IPS DF 6.9 (cell line): ENCODE data around the gene SERPINA1.
"Not testable (repeated sequence)": the region's sequence is repeated elsewhere in the genome, so short reads cannot be mapped to it uniquely, and the experiment has no call there.

ENCODE experiments used
- DNase-seq: peaks from one replicate; pipeline ENCODE4 v3.0.0-alpha.2; 2013; ENCODE audit warnings: low read depth, low spot score
- H3K27ac ChIP-seq: one replicate; pipeline ENCODE4 v1.5.1; 2013; ENCODE audit warnings: low read length, control low read depth
- H3K27me3 ChIP-seq: 2 replicates; pipeline ENCODE4 v1.6.1; 2013; ENCODE audit warnings: mild to moderate bottlenecking, low read length; ENCODE audit not compliant: control insufficient read depth, insufficient read depth
- H3K36me3 ChIP-seq: 2 replicates; pipeline ENCODE4 v1.6.1; 2013; ENCODE audit warnings: low read length; ENCODE audit not compliant: control insufficient read depth, insufficient read depth
- H3K4me1 ChIP-seq: 2 replicates; pipeline ENCODE4 v1.6.1; 2013; ENCODE audit warnings: low read length; ENCODE audit not compliant: control insufficient read depth, insufficient read depth
- H3K4me3 ChIP-seq: 2 replicates; pipeline ENCODE4 v1.5.1; 2013; ENCODE audit warnings: mild to moderate bottlenecking, low read length
- H3K9me3 ChIP-seq: 2 replicates; pipeline ENCODE4 v1.6.1; 2013; ENCODE audit warnings: low read length, inconsistent platforms; ENCODE audit not compliant: control insufficient read depth, insufficient read depth
- WGBS: extraction: QIAGEN DNeasy Blood & Tissue Kit; methylation state at CpG from one replicate; pipeline ENCODE4 v1.1.7; 2013; ENCODE audit warnings: mixed read lengths, missing lambda C conversion rate; ENCODE audit not compliant: insufficient read length, insufficient coverage; 5-methylcytosine and 5-hydroxymethylcytosine counted together

Gene SERPINA1

DNA sequence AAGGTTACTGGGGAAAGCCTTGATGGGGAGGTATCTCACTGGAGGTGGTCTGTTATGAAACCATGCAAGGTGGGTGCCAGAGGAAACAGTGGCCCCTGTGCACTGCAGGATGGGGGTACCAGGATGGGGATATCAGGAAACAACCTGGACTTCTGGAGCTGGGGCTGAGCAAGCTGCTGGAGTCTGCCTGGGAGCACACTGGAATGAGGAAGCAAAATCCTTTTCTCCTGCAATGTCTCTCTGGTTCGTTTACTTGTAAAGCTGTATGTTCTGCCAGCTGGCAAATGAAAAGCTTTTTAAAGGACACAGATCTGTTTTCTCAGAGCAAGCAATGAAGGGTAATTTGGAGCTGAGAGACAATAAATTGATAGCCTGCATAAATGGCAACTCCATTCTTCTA lies 23.2 kb upstream of the SERPINA1 start:
- no peak overlapping the region for H3K4me3 ChIP-seq
- no peak overlapping the region for H3K27ac ChIP-seq
- H3K4me1 ChIP-seq, result no peaks in the 10 kb centered on the region; the same call in 1 of the 2 replicates
- no peaks in the 10 kb centered on the region for H3K9me3 ChIP-seq
- no peaks in the 10 kb centered on the region for H3K27me3 ChIP-seq
- no CpG with 5 or more reads among the region's 1 CpG for WGBS
- no peaks in the 10 kb centered on the region for H3K36me3 ChIP-seq
- no peak for DNase-seq

- no CpG with 5 or more reads among the region's 5 CpGs for WGBS
- not testable (repeated sequence) for H3K27ac ChIP-seq, H3K4me1 ChIP-seq, H3K4me3 ChIP-seq, H3K9me3 ChIP-seq, DNase-seq, H3K36me3 ChIP-seq, H3K27me3 ChIP-seq
Observed at GRCh38 chr14:94409430-94409829, 21.0 kb upstream of the SERPINA1 start.

DNA sequence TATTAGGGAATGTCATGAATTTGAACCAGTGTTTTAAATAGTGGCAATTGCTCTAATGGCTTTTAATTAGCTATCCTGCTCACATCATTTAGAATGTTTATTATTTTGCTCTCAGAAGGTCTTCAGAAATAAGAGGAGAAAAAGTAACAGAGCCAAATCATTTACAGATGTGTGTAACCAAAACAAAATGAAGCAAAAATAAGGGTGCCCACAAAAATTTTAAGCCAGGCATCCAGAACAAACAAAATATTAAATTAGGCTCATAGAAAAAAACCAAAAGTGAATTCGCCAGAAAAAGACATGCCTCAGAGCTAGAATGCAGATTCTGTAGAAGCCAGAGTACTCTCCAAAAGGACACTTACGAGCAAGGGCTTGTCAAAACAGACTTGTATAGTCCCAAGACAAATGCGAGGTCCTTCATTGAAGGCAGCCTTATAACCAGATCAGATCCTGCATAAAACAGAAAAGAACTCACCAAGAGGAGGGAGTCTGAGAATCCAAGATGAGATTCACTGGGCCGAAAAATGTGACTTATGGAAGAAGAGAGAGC lies 20.2 kb upstream of the SERPINA1 start:
- WGBS, result no CpG with 5 or more reads among the region's 4 CpGs
- H3K36me3 ChIP-seq, result no peaks in the 10 kb centered on the region

GRCh38 chr14:94407906-94408305 lies 19.5 kb upstream of the SERPINA1 start:
- Histone ChIP-seq H3K27me3 (no peaks in the 10 kb centered on the region), H3K36me3 (no peaks in the 10 kb centered on the region), H3K9me3 (no peaks in the 10 kb centered on the region), H3K4me3 (no peak overlapping the region), H3K4me1 (no peaks in the 10 kb centered on the region; the same call in 1 of the 2 replicates), H3K27ac (no peak overlapping the region)
- DNase-seq, result no peak

More for the DNA sequence above, 20.2 kb upstream of the SERPINA1 start:
- Histone ChIP-seq H3K27me3 (no peaks in the 10 kb centered on the region), H3K9me3 (no peaks in the 10 kb centered on the region), H3K27ac (no peak overlapping the region), H3K4me3 (no peak overlapping the region), H3K4me1 (no peaks in the 10 kb centered on the region; the same call in 1 of the 2 replicates)
- no peak for DNase-seq

DNA sequence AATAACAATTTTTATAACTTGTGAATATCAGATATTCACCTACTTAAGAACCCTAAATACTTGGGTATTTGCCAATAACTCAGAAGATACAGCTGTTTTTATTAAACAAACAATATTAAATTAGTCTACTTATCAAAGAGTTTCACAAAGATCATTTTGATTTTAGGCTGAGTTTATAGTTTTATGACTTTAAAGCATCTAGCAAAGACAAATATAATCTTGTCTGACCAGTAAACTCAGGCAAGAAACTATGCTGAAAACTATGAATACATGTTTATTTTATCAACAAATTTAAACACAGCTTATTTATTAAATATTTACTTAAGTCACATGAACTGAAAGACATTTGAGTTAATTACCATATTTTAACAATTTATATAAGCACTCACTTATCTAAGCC lies 18.5 kb upstream of the SERPINA1 start:
- H3K27me3 ChIP-seq, result no peaks in the 10 kb centered on the region
- no peaks in the 10 kb centered on the region; the same call in 1 of the 2 replicates for H3K4me1 ChIP-seq
- no peak overlapping the region for H3K4me3 ChIP-seq
- no peaks in the 10 kb centered on the region for H3K36me3 ChIP-seq
- H3K27ac ChIP-seq, result no peak overlapping the region
- no peak for DNase-seq
- H3K9me3 ChIP-seq, result no peaks in the 10 kb centered on the region

GRCh38 chr14:94405486-94405885 lies 17.1 kb upstream of the SERPINA1 start:
- DNase-seq, result no peak
- no peaks in the 10 kb centered on the region for H3K9me3 ChIP-seq
- no CpG with 5 or more reads among the region's 2 CpGs for WGBS
- H3K4me3 ChIP-seq, result no peak overlapping the region
- no peaks in the 10 kb centered on the region for H3K27me3 ChIP-seq
- H3K36me3 ChIP-seq, result no peaks in the 10 kb centered on the region
- H3K27ac ChIP-seq, result no peak overlapping the region
- H3K4me1 ChIP-seq, result no peaks in the 10 kb centered on the region

DNA sequence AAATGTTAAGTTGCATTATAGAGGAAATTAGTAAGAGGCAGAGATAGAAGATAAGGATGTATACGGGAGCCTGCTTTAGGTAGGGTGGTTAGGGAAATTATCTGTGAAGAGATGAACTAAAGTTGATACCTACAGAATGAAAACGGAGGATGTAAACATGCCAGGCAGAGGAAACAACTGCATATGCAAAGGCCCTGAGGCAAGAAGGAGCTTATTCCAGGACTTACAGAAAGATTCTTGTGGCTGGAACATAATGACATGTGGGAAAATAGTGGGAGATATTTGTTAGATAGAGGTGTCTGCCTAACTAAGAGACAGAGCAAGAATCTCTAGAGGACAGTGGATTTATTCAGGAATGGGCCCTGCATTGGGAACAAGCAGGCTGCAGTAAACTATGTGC lies 16.2 kb upstream of the SERPINA1 start:
- no peak overlapping the region for H3K27ac ChIP-seq
- H3K36me3 ChIP-seq, result no peaks in the 10 kb centered on the region
- no peak for DNase-seq
- H3K9me3 ChIP-seq, result no peaks in the 10 kb centered on the region
- H3K4me3 ChIP-seq, result no peak overlapping the region
- 100% methylated on average over 1 of the region's 2 CpGs for WGBS
- H3K27me3 ChIP-seq, result no peaks in the 10 kb centered on the region
- H3K4me1 ChIP-seq, result peaks cover 3% of the 10 kb centered on the region; the same call in 1 of the 2 replicates

DNA sequence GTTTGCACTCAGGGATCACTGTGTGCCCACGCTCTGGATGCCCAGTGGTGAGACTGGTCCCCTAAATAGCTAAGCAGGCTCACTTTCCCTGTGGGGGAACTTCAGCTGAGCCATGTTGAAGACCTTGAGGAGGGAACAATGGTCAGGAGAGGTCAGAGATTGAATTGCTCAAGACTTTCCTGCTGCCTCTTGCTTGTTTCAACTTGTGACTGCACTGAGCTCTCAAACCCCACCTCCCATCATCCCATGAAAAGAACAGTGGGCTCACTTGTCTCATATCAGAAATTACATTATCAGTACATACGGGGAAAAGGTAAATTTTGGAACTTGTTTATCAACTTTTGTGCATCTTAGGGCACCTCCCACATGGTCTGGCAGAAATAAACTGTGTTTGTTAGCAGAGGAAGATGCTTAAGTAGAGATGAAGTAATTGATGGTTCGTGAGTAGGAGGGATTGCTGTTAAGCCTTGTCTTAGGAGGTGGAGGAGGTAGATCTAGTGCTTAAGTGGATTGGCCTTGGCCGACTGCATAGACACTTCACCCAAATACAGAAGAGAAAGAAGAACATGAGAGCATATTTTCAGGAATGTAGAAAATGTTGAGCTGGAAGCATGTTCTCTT lies 15.0 kb upstream of the SERPINA1 start:
- H3K27me3 ChIP-seq, result no peaks in the 10 kb centered on the region
- 100% methylated on average over 1 of the region's 4 CpGs for WGBS
- H3K27ac ChIP-seq, result no peak overlapping the region
- no peak for DNase-seq
- no peak overlapping the region for H3K4me3 ChIP-seq
- no peaks in the 10 kb centered on the region for H3K9me3 ChIP-seq
- H3K36me3 ChIP-seq, result no peaks in the 10 kb centered on the region
- H3K4me1 ChIP-seq, result peaks cover 5% of the 10 kb centered on the region

DNA sequence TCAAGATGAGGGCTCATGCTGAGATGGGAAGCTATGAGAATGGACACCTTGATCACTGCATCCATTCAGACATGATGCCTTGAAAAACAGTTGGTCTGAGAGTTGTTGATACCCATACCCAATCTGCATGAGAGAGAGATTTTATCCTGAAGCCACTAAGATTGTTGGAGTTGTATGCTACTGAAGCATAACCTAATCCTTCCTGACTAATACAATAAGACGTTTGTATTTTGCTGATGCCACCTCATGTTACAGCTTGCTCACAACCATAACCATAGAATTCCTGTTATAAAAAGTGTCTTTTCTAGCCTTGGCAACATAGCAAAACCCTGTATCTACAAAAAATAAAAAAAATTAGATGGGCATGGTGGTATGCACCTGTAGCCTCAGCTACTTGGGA lies 12.7 kb upstream of the SERPINA1 start:
- Histone ChIP-seq H3K4me3 (no peak overlapping the region), H3K36me3 (no peaks in the 10 kb centered on the region), H3K27me3 (no peaks in the 10 kb centered on the region), H3K9me3 (no peaks in the 10 kb centered on the region), H3K27ac (no peak overlapping the region), H3K4me1 (peaks cover 6% of the 10 kb centered on the region)
- no peak for DNase-seq
- no CpG with 5 or more reads among the region's 1 CpG for WGBS

DNA sequence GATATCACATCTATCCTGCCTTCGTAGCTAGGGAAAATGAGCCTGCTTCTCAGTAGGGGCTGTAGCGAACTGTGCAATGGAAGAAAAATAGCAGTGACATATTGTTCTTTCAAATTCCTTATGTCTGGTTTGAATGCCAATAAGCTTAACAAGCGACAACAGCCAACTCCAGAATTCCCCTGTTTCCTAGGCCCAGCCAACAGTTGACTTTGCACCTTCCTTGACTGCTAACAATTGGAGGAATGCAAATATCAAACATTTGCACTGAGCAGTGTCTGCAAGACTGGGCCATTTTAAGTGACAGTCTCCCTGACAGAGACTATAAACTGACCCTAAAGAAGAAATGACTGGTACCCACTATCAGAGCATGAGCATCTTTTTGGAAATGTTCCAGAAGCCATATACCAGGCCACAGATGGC lies 12.0 kb upstream of the SERPINA1 start:
- no CpG with 5 or more reads among the region's 3 CpGs for WGBS
- Histone ChIP-seq H3K36me3 (no peaks in the 10 kb centered on the region), H3K4me3 (no peak overlapping the region), H3K4me1 (peaks cover 8% of the 10 kb centered on the region), H3K27me3 (no peaks in the 10 kb centered on the region), H3K9me3 (no peaks in the 10 kb centered on the region), H3K27ac (no peak overlapping the region)
- no peak for DNase-seq

DNA sequence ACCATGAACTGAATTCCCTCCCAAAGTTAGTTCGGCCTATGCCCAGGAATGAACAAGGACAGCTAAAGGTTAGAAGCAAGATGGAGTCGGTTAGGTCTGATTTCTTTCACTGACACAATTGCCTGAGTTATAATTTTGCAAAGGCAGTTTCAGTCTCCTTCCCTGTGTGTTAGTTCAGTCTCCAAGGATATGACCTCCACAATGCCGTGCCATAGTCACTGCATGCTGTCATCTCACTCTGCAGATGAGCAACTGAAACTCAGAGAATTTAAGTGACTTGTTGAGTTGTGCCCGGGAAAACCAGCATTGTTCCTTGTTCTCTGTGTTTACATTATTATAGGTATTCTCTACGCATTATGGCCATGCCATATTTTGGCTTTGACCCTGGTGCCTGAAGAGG lies 10.1 kb upstream of the SERPINA1 start:
- no CpG with 5 or more reads among the region's 5 CpGs for WGBS
- Histone ChIP-seq H3K4me3 (no peak overlapping the region), H3K9me3 (no peaks in the 10 kb centered on the region), H3K27me3 (no peaks in the 10 kb centered on the region), H3K27ac (no peak overlapping the region), H3K4me1 (peaks cover 10% of the 10 kb centered on the region), H3K36me3 (no peaks in the 10 kb centered on the region)
- no peak for DNase-seq
